WERI-Rb-1 (cell line): Measurements from ENCODE around the gene DNAH11.

Source experiments
- DNase-seq: peaks from one replicate; pipeline ENCODE4 v3.0.0-alpha.2; 2020
- H3K27ac ChIP-seq: fragments of 250-450 bp; sonication (Bioruptor Pico); 2 replicates; pipeline ENCODE4 v1.5.1; 2020; ENCODE audit warnings: mild to moderate bottlenecking, moderate library complexity
- H3K27me3 ChIP-seq: fragments of 250-450 bp; sonication (Bioruptor Pico); 2 replicates; pipeline ENCODE4 v1.5.1; 2021; ENCODE audit warnings: mild to moderate bottlenecking, low read depth, moderate library complexity; ENCODE audit not compliant: insufficient read depth, severe bottlenecking
- H3K36me3 ChIP-seq: fragments of 250-450 bp; sonication (Bioruptor Pico); 2 replicates; pipeline ENCODE4 v1.5.1; 2020; ENCODE audit warnings: mild to moderate bottlenecking, moderate library complexity
- H3K4me3 ChIP-seq: 2 replicates; pipeline ENCODE4 v1.5.1; 2011; ENCODE audit warnings: low read depth, mild to moderate bottlenecking, control low read depth, low read length
- H3K9me3 ChIP-seq: fragments of 250-450 bp; sonication (Bioruptor Pico); 2 replicates; pipeline ENCODE4 v1.5.1; 2021; ENCODE audit warnings: mild to moderate bottlenecking, moderate library complexity; ENCODE audit not compliant: severe bottlenecking
- CTCF ChIP-seq: IDR thresholded peaks from 2 replicates; pipeline ENCODE4 v1.5.1; 2011; ENCODE audit warnings: low read depth, mild to moderate bottlenecking, control low read depth, inconsistent platforms, low read length

DNAH11 gene

GRCh38 chr7:21733837-21734236 lies 191.0 kb downstream of the DNAH11 start:
- H3K4me3 ChIP-seq: no peak overlapping the region
- H3K27ac ChIP-seq: no peak overlapping the region
- no peaks in the 10 kb centered on the region for H3K9me3 ChIP-seq
- peaks cover 23% of the 10 kb centered on the region for H3K27me3 ChIP-seq
- no peaks in the 10 kb centered on the region for H3K36me3 ChIP-seq
- no peak for TF ChIP-seq CTCF
- DNase-seq: no peak

GRCh38 chr7:21743493-21743892 lies 200.7 kb downstream of the DNAH11 start:
- Histone ChIP-seq H3K27ac (no peak overlapping the region), H3K9me3 (no peaks in the 10 kb centered on the region), H3K4me3 (no peak overlapping the region), H3K36me3 (no peaks in the 10 kb centered on the region), H3K27me3 (peaks cover 11% of the 10 kb centered on the region)
- no peak for DNase-seq
- no peak for TF ChIP-seq CTCF

GRCh38 chr7:21746949-21747348 lies 204.1 kb downstream of the DNAH11 start:
- Histone ChIP-seq H3K36me3 (no peaks in the 10 kb centered on the region), H3K9me3 (no peaks in the 10 kb centered on the region), H3K4me3 (no peak overlapping the region), H3K27ac (no peak overlapping the region), H3K27me3 (peaks cover 10% of the 10 kb centered on the region)
- TF ChIP-seq CTCF: no peak
- DNase-seq: no peak

- no peak overlapping the region for H3K4me3 ChIP-seq
- no peak for DNase-seq
- no peaks in the 10 kb centered on the region for H3K9me3 ChIP-seq
- H3K36me3 ChIP-seq: no peaks in the 10 kb centered on the region
- H3K27me3 ChIP-seq: peaks cover 13% of the 10 kb centered on the region
- TF ChIP-seq CTCF: no peak
- H3K27ac ChIP-seq: no peak overlapping the region
These were observed 205.0 kb downstream of the DNAH11 start for GRCh38 chr7:21747806-21748205.

GRCh38 chr7:21749378-21749777 lies 206.5 kb downstream of the DNAH11 start:
- no peak for TF ChIP-seq CTCF
- H3K9me3 ChIP-seq: no peaks in the 10 kb centered on the region
- no peaks in the 10 kb centered on the region for H3K36me3 ChIP-seq
- no peak overlapping the region for H3K4me3 ChIP-seq
- DNase-seq: no peak
- H3K27ac ChIP-seq: no peak overlapping the region
- peaks cover 9% of the 10 kb centered on the region for H3K27me3 ChIP-seq

GRCh38 chr7:21753071-21753470 lies 210.2 kb downstream of the DNAH11 start:
- DNase-seq: no peak

More at GRCh38 chr7:21753071-21753470, 210.2 kb downstream of the DNAH11 start:
- no peak overlapping the region for H3K4me3 ChIP-seq
- no peaks in the 10 kb centered on the region for H3K9me3 ChIP-seq
- peaks cover 8% of the 10 kb centered on the region for H3K27me3 ChIP-seq
- no peak for TF ChIP-seq CTCF
- no peaks in the 10 kb centered on the region for H3K36me3 ChIP-seq
- H3K27ac ChIP-seq: no peak overlapping the region
